DMS 273 (cell line): ENCODE results near the gene IFT52.
A peak's percentile ranks its signal among the peaks of the same experiment; 100 is the strongest.

Source experiments
- DNase-seq: peaks from one replicate; lab custom pipeline; 2025; ENCODE audit not compliant: unreplicated experiment; lab: John Stamatoyannopoulos, UW

Gene IFT52

GRCh38 chr20:43590392-43591303 lies at the start of gene IFT52:
Gene IFT52, plus strand, starts transcription at chr20:43590937. Its CDS starts 3,762 bp downstream, at chr20:43594699.
- DNase-seq, result peak; percentile 96

GRCh38 chr20:43541214-43541613 lies 49.5 kb upstream of the IFT52 start:
- DNase-seq, result no peak

GRCh38 chr20:43542161-43542560 lies 48.6 kb upstream of the IFT52 start:
- no peak for DNase-seq

GRCh38 chr20:43542674-43543073 lies 48.1 kb upstream of the IFT52 start:
- no peak for DNase-seq

GRCh38 chr20:43543138-43543537 lies 47.6 kb upstream of the IFT52 start:
- peak; percentile 16 for DNase-seq

GRCh38 chr20:43544501-43544900 lies 46.2 kb upstream of the IFT52 start:
- no peak for DNase-seq

GRCh38 chr20:43545837-43546578 lies 44.7 kb upstream of the IFT52 start:
- no peak for DNase-seq

- no peak for DNase-seq
Measured at GRCh38 chr20:43548273-43548880, 42.4 kb upstream of the IFT52 start.

- peak; percentile 27 for DNase-seq
Measured at GRCh38 chr20:43549416-43550065, 41.2 kb upstream of the IFT52 start.

GRCh38 chr20:43550456-43550855 lies 40.3 kb upstream of the IFT52 start:
- DNase-seq, result no peak

GRCh38 chr20:43554369-43554768 lies 36.4 kb upstream of the IFT52 start:
- no peak for DNase-seq

- no peak for DNase-seq
Measured at GRCh38 chr20:43558412-43559146, 32.2 kb upstream of the IFT52 start, which contains the start of gene SGK2. Gene SGK2, plus strand, starts transcription at chr20:43559027. Its CDS starts 7,469 bp downstream, at chr20:43566496.

GRCh38 chr20:43559147-43559987 lies 31.4 kb upstream of the IFT52 start:
- DNase-seq, result no peak

- no peak for DNase-seq
Measured at GRCh38 chr20:43560974-43561373, 29.8 kb upstream of the IFT52 start.

- DNase-seq, result no peak
Measured at GRCh38 chr20:43563429-43563828, 27.3 kb upstream of the IFT52 start.

GRCh38 chr20:43563991-43564390 lies 26.7 kb upstream of the IFT52 start:
- no peak for DNase-seq

GRCh38 chr20:43564455-43564854 lies 26.3 kb upstream of the IFT52 start:
- DNase-seq, result no peak

GRCh38 chr20:43564993-43565757 lies 25.6 kb upstream of the IFT52 start:
- DNase-seq, result no peak

- DNase-seq, result no peak
Measured at GRCh38 chr20:43565758-43566104, 25.0 kb upstream of the IFT52 start.
